IPS-18c (cell line): Measurements from ENCODE around the gene ZNF148.

Source experiments
- H3K4me3 ChIP-seq: 2 replicates; pipeline ENCODE4 v1.7.0; 2013; ENCODE audit warnings: low read depth, mild to moderate bottlenecking, low read length, moderate library complexity; ENCODE audit not compliant: insufficient read depth
- H3K9me3 ChIP-seq: one replicate; pipeline ENCODE4 v1.6.1; 2013; ENCODE audit warnings: mild to moderate bottlenecking, low read length, moderate library complexity; ENCODE audit not compliant: control insufficient read depth, insufficient read depth

Gene ZNF148

GRCh38 chr3:125316949-125317348 is 58.2 kb downstream of the ZNF148 start:
- Histone ChIP-seq H3K4me3 (no peak overlapping the region), H3K9me3 (no peaks in the 10 kb centered on the region)

GRCh38 chr3:125316246-125316645 is 58.9 kb downstream of the ZNF148 start:
- Histone ChIP-seq H3K4me3 (no peak overlapping the region), H3K9me3 (no peaks in the 10 kb centered on the region)

DNA sequence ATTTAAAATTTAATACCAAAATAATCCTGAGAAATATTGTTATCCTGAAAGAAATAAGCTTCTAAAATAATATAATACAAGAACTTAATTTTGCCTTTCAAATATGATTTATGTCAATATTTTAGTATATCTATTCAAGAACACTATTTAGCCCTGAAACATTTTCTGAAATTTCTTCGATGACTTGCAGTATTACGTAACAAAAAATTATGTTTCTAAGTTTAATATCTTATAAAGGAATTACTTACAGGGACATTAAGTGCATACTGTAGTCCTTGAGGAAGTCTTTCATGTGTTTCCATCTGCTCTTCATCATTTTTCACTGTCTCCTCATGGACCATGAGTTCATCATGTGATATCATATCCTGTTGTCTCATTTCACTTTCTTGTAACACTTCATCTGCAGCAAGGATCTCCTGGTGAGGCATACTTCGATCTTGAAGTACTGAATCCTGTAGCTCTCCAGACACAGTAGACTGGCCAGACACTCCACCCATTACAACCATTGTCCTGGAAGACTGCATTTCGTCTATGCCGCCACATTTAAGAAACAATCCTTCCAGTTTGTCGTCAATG is 62.0 kb downstream of the ZNF148 start:
- H3K9me3 ChIP-seq = no peaks in the 10 kb centered on the region

GRCh38 chr3:125310623-125311081 is 64.5 kb downstream of the ZNF148 start:
- H3K9me3 ChIP-seq = no peaks in the 10 kb centered on the region
- H3K4me3 ChIP-seq = no peak overlapping the region

More for the DNA sequence above, 62.0 kb downstream of the ZNF148 start:
- H3K4me3 ChIP-seq = no peak overlapping the region

DNA sequence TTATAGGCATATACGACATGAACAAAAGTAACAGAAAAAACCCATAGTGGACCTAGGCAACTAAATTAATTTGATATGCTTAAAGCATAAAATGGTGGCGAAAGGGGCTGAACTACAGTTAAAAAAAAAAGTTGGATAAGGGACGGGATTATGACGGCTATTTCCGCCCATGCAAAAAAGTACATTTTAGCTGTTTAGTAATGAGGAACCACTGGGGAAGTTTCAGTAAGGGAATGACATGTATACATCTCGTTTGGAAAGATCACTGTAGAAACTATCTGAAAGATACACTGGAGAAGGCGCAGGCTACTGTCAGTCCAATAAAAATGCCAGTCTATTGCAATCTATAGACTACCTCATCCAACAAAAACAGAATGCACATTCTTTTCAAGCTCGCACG is 65.6 kb downstream of the ZNF148 start:
- no peak overlapping the region for H3K4me3 ChIP-seq
- H3K9me3 ChIP-seq = no peaks in the 10 kb centered on the region

DNA sequence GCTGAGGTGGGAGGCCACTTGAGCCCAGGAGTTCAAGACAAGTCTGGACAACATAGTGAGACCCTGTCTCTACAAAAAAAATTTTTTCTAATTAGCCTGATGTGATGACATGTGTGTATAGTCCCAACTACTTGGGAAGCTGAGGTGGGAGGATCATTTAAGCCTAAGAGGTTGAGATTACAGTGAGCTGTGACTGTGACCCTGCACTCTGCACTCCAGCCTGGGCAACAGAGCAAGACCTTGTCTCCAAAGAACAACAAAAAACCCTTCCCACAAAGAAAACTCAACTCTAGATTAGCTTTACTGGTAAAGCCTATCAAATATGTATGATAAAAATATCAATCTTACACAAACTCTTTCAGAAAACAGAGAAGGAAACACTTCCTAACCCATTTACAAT is 68.5 kb downstream of the ZNF148 start:
- Histone ChIP-seq H3K4me3 (no peak overlapping the region), H3K9me3 (no peaks in the 10 kb centered on the region)

DNA sequence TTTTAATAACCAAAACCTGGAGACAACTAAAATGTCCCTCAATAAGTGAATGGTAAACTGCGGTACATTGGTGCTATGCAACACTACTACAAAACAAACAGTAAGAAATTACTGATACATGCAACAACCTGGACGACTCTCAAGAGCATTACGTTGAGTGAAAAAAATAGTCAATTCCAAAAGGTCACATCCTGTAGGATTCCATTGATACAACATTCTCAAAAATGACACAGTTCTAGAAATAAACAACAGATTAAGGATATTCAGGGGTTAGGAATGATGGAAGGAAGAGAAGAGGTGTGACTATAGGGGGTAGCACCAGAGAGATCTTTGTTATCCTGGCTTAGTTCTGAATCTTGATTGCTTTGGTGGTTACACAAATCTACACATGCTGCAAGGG is 72.2 kb downstream of the ZNF148 start:
- H3K9me3 ChIP-seq = no peaks in the 10 kb centered on the region
- H3K4me3 ChIP-seq = no peak overlapping the region

GRCh38 chr3:125300416-125300815 is 74.7 kb downstream of the ZNF148 start:
- Histone ChIP-seq H3K9me3 (no peaks in the 10 kb centered on the region), H3K4me3 (no peak overlapping the region)

DNA sequence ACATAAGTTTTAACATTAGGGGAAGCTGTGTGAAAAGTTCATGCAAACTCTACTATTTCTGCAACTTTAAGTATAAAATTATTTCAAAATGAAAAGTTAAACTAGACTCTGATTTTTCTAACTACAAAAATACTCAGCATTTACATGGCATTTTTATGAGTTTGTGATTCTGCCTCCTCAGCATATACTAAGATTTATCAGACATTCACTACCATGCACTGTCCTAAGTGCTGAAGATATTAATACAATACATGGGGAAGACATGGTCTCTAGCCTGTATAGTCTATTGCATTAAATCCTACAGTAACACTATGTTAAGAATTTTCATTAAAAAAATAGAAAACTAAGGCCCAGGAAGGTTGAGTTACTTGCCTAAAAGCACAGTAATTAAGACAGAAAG is 80.7 kb downstream of the ZNF148 start:
- no peaks in the 10 kb centered on the region for H3K9me3 ChIP-seq
- H3K4me3 ChIP-seq = no peak overlapping the region

GRCh38 chr3:125292015-125292414 is 83.1 kb downstream of the ZNF148 start:
- Histone ChIP-seq H3K4me3 (no peak overlapping the region), H3K9me3 (no peaks in the 10 kb centered on the region)

GRCh38 chr3:125289429-125289981 is 85.6 kb downstream of the ZNF148 start:
- Histone ChIP-seq H3K4me3 (no peak overlapping the region), H3K9me3 (no peaks in the 10 kb centered on the region)

DNA sequence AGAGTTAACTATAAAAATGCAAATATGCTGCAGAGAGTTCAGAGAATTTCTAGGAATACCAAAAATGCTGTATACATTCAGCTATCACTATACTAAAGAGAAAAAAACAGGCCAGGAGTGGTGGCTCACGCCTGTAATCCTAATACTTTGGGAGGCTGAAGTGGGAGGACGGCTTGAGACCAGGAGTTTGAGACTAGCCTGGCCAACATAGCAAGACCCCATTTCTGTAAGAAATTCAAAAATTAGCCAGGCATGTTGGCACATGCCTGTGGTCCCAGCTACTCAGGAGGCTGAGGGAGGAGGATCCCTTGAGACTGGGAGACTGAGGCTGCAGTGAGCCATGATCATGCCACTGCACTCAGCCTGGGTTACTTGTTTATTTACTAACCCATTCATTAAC is 87.9 kb downstream of the ZNF148 start:
- Histone ChIP-seq H3K4me3 (no peak overlapping the region), H3K9me3 (no peaks in the 10 kb centered on the region)

- no peak overlapping the region for H3K4me3 ChIP-seq
- H3K9me3 ChIP-seq = no peaks in the 10 kb centered on the region
Measured at GRCh38 chr3:125281381-125281780, 93.7 kb downstream of the ZNF148 start.

DNA sequence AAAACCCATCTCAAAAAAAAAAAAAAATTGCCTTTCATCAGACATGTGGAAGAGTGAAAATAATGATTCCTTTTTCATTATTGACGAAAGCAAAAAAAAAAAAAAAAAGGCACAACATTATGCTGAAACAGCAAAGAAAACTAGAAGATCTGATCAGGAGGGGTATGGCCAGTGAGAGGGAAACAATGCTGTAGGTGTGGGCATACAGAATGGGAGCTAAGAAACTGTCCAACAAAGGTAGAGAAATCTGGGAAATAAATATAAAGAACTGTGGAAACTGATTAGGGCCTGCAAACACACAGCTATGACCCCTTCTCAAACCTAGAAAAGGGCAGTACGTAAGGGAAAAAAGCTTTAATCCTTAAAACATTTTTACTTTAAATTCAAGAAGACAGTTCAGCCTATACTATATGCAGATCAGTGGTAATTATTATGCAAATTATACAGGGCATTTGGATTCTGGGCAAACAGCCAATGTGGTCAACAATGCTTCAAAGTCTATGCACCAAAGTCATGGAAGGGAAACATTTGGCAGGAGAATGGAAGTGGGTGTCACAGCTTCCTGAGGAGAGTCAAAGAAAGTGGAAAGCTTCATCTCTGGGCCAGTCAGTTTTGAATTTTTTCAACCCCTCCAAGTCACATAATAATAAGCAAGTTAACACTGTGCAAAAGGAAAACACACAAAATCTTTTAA is 94.3 kb downstream of the ZNF148 start:
- no peaks in the 10 kb centered on the region for H3K9me3 ChIP-seq

GRCh38 chr3:125278155-125278554 is 97.0 kb downstream of the ZNF148 start:
- H3K4me3 ChIP-seq = no peak overlapping the region

More for the DNA sequence above, 94.3 kb downstream of the ZNF148 start:
- no peak overlapping the region for H3K4me3 ChIP-seq

GRCh38 chr3:125271127-125271526 is 104.0 kb downstream of the ZNF148 start:
- Histone ChIP-seq H3K9me3 (no peaks in the 10 kb centered on the region), H3K4me3 (no peak overlapping the region)

More at GRCh38 chr3:125278155-125278554, 97.0 kb downstream of the ZNF148 start:
- H3K9me3 ChIP-seq = no peaks in the 10 kb centered on the region

- no peaks in the 10 kb centered on the region for H3K9me3 ChIP-seq
- H3K4me3 ChIP-seq = no peak overlapping the region
Measured at GRCh38 chr3:125267460-125267859, 107.7 kb downstream of the ZNF148 start.

DNA sequence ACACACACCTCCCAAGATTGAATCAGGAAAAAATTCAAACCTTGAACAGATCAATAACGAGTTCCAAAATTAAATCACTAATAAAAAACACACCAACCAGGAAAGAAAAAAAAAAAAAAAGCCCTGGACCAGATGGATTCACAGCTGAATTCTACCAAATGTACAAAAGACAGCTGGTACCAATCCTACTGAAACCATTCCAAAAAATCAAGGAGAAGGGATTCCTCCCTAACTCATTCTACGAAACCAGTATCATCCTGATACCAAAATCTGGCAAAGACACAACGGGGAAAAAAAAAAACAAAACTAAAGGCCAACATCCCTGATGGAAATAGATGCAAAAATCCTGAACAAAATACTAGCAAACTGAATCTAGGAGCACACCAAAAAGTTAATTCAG is 108.2 kb downstream of the ZNF148 start:
- Histone ChIP-seq H3K9me3 (no peaks in the 10 kb centered on the region), H3K4me3 (no peak overlapping the region)
